Bronchial epithelial cell (primary cell): Measurements from ENCODE around the gene RASSF3. TPM values are rescaled to one million over a fixed set of nuclear protein-coding genes. Genes with fewer than 3 reads are reported as not detected.

Source experiments
- DNase-seq: peaks from one replicate; pipeline ENCODE4 v3.0.0-alpha.2; 2010; ENCODE audit warnings: low read depth
- FAIRE-seq: peaks from 2 replicates; lab custom pipeline; 2011; peaks lifted over from hg19 to GRCh38; lab: Jason Lieb, UNC
- H3K27me3 ChIP-seq: 2 replicates; pipeline ENCODE4 v1.5.1; 2011; ENCODE audit warnings: low read length; ENCODE audit not compliant: control insufficient read depth, insufficient read depth
- H3K36me3 ChIP-seq: 2 replicates; pipeline ENCODE4 v1.5.1; 2011; ENCODE audit warnings: low read length; ENCODE audit not compliant: control insufficient read depth, insufficient read depth
- H3K4me3 ChIP-seq: 2 replicates; pipeline ENCODE4 v1.5.1; 2011; ENCODE audit warnings: mild to moderate bottlenecking, low read depth, low read length, control low read depth
- CTCF ChIP-seq: IDR thresholded peaks from 2 replicates; pipeline ENCODE4 v1.5.1; 2011; ENCODE audit warnings: mild to moderate bottlenecking, moderate library complexity, low read length, control low read depth, inconsistent platforms; ENCODE audit not compliant: insufficient read depth, severe bottlenecking
- total RNA-seq: library from RNA; depleted of rRNA; stranded (reverse); fragments of >200 nt; gene quantifications from 2 replicates; pipeline ENCODE4 v1.2.1, GENCODE V29; 2014

Gene RASSF3
- total RNA-seq, 1 donor from 2014 or later: 9.7 TPM

GRCh38 chr12:64568298-64568697 is 42.0 kb upstream of the RASSF3 start:
- Histone ChIP-seq H3K27me3 (peaks cover 3% of the 10 kb centered on the region), H3K36me3 (no peaks in the 10 kb centered on the region), H3K4me3 (no peak overlapping the region)
- TF ChIP-seq CTCF: no peak
- FAIRE-seq (no peak), DNase-seq (no peak)

GRCh38 chr12:64569923-64570691 is 40.2 kb upstream of the RASSF3 start:
- Histone ChIP-seq H3K36me3 (no peaks in the 10 kb centered on the region), H3K27me3 (peaks cover 3% of the 10 kb centered on the region), H3K4me3 (no peak overlapping the region)
- DNase-seq (no peak), FAIRE-seq (no peak)
- no peak for TF ChIP-seq CTCF

- TF ChIP-seq CTCF: no peak
- FAIRE-seq: no peak
- Histone ChIP-seq H3K4me3 (no peak overlapping the region), H3K27me3 (peaks cover 3% of the 10 kb centered on the region), H3K36me3 (no peaks in the 10 kb centered on the region)
- no peak for DNase-seq
Measured at GRCh38 chr12:64571411-64571810, 38.9 kb upstream of the RASSF3 start.

- Histone ChIP-seq H3K36me3 (no peaks in the 10 kb centered on the region), H3K27me3 (peaks cover 2% of the 10 kb centered on the region), H3K4me3 (no peak overlapping the region)
- DNase-seq (no peak), FAIRE-seq (no peak)
- TF ChIP-seq CTCF: no peak
Measured at GRCh38 chr12:64572241-64572640, 38.1 kb upstream of the RASSF3 start.

- TF ChIP-seq CTCF: no peak
- Histone ChIP-seq H3K27me3 (no peaks in the 10 kb centered on the region), H3K36me3 (no peaks in the 10 kb centered on the region), H3K4me3 (no peak overlapping the region)
- no peak for FAIRE-seq
- no peak for DNase-seq
Measured at GRCh38 chr12:64574837-64575236, 35.5 kb upstream of the RASSF3 start.

GRCh38 chr12:64577046-64577445 is 33.2 kb upstream of the RASSF3 start:
- no peaks in the 10 kb centered on the region for H3K36me3 ChIP-seq
- no peak for FAIRE-seq
- no peak overlapping the region for H3K4me3 ChIP-seq
- DNase-seq: no peak
- no peak for TF ChIP-seq CTCF
- peaks cover 3% of the 10 kb centered on the region for H3K27me3 ChIP-seq
